Measurements from ENCODE around the gene CCDC192.
"Not testable (repeated sequence)": the region's sequence is repeated elsewhere in the genome, so short reads cannot be mapped to it uniquely, and the experiment has no call there.

CCDC192 gene, protein sequence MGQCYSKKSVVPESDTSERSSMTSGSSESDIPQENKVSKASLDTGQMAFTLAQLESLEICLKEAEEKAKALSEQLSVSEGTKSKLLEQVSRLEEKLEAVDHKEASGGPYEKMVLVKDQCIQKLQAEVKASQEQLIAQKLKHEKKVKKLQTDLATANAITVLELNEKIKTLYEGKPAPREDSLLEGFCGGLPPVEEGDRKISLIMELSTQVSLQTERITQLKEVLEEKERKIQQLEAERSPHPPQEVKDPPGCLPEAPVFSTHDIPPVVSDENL

DNA sequence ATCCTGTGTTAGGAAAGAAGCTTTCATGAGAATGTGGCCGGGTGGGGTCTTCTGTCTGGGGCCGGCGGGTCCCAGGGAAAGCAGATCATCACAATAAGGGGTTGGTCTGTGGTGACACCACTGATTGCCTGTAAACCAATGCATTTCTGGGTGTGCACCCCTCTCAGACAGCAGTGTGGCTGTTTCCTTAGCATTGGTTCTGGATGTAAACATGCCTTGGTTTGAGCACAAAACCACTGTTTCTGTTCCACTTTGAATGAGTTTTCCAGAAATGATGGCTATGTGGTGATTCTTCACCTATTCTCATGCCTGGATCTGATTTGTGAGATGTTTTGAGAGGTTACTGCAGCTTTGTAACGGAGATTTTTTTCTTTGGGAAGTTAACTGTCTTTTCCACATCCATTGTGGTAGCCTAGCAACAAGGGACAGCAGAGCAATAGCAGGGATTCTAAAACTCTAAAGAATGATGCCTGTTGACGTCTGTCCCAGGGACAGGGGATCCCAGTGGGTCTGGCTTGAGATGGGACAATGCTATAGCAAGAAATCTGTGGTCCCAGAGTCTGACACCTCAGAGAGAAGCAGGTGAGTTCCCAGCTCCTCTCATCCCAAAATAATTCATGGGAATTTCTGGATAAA, at the start of gene CCDC192:
TSS of gene CCDC192 (plus strand) at position 466 of the 636 bp plus-strand sequence. CDS start at position 521, 55 bp downstream.
- no peak for DNase-seq (ENCODE audit: low read depth in 2 of 2)

DNA sequence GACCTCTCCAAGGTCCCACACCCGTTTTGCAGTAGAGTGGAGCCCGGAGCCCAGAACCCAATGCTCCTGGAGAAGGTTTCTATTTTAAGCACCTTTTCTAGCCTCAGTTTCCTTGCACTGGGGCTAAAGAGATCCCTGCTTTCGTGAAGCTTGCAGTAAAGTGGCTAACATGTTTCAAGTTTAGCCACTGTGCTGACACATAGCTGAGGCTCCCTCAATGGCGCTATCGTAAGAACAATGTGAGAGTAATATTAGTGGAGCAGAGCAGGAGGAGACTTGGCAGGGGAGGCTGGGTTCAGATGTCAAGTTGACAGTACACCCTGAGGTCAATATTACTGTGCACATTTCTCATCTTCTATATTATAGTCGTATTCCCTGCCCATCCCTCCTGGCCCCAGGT, 46.4 kb upstream of the CCDC192 start:
- no peak for DNase-seq (ENCODE audit: low read depth in 2 of 2)

DNA sequence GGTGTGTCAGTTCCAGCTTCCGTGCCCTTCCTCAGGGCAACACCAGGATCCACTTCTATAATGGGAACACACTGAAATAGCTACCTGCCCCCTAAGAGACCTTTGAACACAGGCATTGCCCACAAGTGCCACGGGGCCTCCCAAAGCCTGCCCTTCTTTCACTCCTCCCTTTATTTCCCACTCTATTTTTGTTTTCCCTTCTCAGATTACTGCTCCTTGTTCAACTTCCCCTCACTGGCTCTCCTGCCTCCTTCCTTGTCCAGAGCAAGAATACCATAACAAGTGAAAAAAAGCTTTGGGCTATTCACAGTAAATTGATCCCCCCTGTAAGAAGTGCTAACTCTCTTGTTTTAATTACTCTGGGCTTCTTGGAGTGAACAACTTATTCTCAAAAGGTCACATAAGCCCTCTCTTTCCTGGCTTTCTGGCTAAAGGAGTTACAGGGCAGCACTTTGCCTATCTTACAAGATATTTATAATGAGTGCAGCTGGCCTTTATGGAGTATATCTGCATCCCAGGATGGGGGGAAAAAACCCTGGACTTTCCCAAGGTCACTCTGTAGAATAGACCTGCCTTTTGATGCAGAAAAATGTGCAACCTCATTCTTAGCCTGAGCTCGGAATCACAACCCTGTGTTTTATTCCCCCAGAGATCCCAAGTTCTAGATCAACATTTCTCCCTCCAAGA, 43.0 kb upstream of the CCDC192 start:
- no peak for DNase-seq (ENCODE audit: low read depth in 2 of 2)

DNA sequence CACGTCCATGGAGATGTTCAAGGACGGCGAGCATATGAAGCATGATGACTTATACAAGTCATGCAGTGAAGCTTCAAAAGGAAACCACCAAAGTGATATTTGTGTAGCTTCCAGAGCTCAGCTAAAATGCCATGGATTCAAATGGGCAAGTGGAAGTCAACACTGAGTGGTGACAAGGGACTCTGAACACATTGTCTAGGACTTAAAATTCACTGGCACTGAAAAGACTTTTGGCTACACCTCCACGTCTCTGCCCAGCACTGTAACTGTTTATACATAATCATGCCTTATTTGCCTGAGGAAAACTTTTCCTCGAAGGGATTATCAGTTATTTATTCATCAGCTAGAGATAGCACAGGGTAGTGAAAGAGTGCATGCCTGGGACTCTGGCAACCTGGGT, 39.1 kb upstream of the CCDC192 start:
- no peak for DNase-seq (ENCODE audit: low read depth in 2 of 2)

DNA sequence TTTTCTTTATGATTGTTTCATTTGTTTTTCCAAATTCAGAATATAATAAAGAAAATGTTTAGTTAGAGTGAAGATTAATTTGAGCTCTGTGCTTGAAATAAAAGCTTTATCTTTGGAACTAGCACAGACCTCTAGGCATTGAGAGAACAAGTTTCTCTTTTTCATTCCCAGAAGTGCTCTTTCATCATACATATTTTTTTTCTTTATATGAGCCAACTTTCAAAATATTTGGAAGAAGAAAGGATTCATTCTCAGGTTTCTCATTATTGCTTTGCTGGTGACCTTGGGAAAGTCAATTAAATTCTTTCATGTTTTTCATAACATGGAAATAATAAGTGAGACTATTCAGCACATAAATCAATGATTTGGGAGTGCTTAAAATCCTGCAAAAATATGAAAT, 37.5 kb upstream of the CCDC192 start:
- DNase-seq (ENCODE audit: low read depth in 2 of 2), result no peak

DNA sequence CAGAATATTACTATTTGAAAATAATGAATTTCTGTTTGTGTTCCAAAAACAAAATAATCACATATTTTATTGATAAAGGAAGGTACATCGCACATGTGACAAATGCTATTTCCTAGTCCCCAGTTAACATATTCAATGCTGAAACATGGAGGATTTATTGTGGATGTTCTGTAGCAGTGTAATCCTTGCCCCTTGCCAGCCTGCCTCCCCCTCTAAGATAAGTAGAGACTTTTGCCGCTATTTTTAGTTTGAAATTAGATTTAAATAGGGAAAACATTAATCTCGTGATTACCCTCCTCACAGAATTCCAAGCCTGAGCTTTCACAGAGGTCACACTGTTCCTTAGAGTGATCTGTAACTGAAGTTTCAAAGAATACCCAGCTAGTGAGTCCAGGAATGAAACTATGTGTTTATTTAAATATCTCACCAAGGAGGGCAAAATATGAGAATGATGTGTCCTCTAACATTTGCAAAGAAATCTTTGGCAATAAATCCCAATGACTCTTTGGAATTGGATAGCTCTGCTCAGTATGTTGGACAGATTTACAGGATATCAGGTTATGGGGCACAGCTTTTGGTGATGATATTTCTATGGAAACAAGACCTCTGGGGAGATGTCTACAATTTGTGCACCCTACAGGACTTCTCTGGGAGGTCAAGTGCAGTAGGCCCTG, 37.0 kb upstream of the CCDC192 start:
- no peak for DNase-seq (ENCODE audit: low read depth in 2 of 2)

DNA sequence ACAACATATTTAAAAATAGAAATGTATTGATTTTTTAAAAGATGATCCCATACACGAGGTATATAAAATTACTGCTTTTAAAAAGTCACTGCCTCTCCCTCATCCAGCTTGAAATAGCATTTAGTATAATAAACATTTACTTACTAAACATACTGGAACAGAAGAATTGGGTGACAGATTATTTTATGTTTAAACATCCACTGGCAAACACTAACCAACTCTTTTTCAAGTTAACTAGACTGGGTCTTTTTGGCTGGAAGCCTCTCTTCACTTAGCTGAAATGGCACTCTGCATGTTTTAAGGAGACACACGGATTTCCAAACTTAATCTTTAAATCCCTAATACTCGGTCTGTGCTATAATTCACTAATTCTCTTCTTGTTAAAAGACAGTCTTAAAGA, 35.3 kb upstream of the CCDC192 start:
- no peak for DNase-seq (ENCODE audit: low read depth in 2 of 2)

DNA sequence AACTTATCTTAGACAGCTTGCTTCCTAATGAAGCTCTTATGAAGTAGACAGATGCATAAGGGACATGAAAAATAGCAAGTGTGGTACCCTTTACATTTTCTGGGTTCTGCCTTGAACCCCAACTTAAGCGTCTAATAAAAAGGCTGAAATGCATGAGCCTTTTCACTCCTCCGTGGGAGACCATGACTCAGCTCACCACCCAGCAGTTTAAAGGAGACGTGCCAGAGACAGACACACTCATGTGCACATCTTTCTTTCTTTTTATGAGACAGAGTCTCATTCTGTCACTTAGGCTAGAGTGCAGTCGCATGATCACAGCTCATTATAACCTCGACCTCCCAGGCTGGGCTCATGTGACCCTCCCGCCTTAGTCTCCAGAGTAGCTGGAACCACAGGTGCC, 32.0 kb upstream of the CCDC192 start:
- no peak for DNase-seq (ENCODE audit: low read depth in 2 of 2)

DNA sequence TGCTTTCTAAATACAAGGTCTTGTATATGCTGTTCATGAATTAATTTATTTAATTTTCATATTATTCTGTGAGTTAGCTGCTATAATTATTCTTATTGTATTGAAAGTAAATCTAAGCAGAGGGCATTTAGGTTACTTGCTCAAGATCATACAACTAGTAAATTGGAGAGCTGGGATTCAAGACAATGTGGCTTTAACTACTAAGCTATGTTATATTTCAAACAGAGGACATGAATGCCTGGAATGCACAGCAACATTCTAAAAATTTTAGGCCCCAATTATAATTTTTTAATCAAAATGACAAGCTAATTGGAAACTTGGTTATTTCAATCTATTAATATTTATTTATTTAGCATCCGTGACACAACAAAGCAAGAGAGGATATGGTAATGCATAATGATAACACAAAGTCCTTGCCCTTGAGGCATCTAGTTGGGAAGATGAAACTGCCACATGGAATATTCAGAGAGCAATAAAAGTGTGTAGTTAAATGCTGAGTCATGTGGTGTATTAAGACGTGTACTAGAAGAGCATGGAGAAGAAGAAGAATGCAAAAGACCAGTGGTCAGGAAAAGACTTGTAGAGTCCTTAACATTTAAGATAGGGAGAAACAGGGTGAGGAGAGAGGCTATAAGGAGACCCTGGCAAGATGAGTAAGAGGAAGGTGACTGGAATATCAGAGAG, 29.9 kb upstream of the CCDC192 start:
- no peak for DNase-seq (ENCODE audit: low read depth in 2 of 2)

DNA sequence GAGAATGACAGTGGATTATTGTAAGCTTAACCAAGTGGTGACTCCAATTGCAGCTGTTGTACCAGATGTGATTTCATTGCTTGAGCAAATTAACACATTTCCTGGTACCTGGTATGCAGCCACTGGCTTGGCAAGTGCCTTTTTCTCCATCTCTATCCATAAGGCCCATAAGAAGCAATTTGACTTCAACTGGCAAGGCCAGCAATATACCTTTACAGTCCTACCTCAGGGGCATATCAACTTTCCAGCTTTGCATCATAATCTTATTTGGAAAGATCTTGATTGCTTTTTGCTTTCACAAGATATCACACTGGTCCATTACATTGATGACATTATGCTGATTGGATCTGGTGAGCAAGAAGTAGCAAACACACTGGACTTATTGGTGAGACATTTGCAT, 26.2 kb upstream of the CCDC192 start:
- not testable (repeated sequence) for DNase-seq (ENCODE audit: low read depth in 2 of 2)

DNA sequence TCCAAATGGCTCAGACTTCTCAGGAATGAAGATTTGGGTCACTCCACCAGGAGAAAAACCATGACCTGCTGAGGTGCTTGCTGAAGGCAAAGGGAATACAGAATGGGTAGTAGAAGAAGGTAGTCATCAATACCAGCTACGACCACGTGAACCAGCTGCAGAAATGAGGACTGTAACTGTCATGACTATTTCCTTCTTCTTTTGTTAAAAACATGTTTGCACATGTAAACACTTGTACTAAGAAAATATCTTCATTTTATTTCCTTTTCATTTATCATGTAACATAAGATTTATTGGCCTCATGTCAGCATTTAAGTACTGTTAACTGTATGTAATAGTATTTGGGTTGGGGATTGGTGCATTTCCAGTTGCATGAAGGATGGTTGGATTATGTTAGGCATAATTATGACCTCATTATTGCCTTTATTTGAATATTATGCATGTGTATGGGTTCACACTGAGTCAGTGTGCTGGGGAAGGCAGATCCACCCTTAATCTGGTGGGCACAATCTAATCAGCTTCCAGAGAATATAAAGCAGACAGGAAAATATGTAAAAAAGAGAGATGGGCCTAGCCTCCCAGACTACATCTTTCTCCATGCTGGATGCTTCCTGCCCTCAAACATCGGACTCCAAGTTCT, 23.4 kb upstream of the CCDC192 start:
- DNase-seq (ENCODE audit: low read depth in 2 of 2), result not testable (repeated sequence)

DNA sequence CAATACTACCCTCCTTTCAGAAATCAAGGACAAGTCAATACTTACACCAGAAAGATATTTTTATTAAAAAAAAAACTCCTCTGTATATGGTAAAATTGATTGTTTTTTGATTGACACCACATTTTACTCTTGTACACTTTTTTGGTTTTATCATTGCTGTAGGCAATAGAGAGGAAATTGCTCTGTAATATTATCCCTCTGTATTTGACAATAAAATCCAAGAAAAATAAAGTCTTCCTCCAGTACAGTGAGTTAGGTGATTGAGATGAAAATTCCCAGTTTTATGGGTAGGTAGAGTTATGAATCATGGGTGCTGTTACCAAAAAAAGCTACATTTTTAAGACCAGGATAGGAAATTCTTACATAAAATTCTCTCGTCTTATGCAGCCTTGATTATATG, 22.6 kb upstream of the CCDC192 start:
- DNase-seq (ENCODE audit: low read depth in 2 of 2), result no peak

DNA sequence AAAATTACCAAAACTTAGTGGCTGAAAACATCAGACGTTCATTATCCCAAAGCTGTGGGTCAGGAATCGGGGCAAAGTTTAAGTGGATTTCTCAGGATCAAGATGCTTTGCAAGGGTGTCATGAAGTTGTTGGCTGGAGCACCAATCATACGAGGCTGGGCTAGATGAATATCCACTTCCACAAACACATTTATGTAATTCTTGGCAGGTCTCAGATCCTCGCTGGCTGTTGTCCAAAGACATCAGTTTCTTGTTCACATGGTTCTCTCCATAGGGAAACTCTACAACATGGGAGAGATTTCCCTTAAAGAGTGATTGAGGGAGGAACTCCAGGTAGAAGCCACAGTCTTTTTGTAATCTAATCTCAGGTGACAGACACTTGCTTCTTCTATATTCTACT, 20.2 kb upstream of the CCDC192 start:
- DNase-seq (ENCODE audit: low read depth in 2 of 2), result no peak

DNA sequence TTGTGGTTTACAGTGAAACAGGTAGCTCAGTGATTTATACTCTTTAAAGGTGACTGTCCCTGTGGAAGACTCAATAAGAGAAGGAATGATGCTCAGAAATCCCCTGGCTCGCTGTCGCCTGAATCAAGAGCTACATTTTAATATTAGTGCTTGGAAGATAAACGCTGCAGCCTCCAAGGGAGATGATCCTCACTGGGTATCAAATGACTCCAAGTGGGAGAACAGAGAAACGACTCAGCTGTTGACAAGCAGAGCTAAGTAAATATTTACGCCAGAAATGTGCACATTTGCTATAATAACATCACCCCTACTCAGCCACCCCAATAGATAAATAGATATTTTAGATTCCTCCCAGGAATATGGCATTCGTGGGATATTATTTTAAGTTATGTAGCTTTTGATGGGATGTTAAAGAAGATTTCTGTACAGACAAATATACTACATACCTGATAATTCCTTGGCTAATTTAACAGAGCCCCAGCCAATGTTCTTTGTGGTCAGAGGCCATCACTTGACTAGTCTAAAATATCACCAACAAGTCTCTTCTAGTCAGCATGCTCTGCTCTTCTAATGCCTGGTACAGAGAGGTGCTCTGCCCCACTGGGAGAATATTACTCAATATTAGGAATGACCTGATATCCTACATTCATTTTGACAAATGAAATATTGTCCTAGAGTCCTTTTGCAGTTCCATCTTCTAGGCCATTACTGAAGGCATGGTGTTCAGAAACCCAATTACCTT, 18.3 kb upstream of the CCDC192 start:
- no peak for DNase-seq (ENCODE audit: low read depth in 2 of 2)

DNA sequence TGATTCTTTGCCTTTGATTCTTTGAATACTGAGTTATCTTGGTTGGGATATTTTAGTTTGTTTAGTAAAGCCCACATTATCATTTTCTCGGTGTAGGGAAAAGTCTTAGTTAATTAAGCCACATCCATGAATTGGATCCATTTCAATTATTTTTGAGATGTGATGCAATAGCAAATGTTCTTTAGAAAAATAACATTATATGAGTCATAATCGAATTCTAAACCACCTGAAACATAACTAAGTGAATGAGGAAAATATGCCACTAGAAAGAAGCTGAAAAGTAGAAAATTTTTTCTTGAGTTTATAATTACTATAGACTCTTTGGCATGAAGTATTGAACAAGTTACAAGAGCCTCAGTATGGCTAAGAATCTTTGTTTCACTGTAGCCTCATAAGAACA, 17.5 kb upstream of the CCDC192 start:
- no peak for DNase-seq (ENCODE audit: low read depth in 2 of 2)

DNA sequence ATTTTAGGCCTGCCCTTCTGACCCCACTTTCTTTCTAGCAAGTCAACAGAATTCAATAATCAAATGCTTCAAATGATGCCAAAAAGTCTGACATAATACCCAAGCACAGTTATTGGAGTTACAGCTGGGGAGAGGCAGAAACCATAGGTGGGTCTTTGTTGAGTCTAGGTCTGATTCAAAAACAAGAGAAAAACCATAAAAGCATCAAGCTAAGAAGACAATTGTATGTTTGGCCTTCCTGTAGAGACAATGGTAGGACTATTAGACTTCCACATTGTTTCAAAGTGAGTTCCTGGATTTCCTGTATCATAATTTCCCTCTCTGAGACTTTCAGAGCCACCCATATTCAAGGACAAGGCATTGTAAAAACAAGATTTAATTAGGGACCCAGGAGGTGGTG, 16.8 kb upstream of the CCDC192 start:
- no peak for DNase-seq (ENCODE audit: low read depth in 2 of 2)

DNA sequence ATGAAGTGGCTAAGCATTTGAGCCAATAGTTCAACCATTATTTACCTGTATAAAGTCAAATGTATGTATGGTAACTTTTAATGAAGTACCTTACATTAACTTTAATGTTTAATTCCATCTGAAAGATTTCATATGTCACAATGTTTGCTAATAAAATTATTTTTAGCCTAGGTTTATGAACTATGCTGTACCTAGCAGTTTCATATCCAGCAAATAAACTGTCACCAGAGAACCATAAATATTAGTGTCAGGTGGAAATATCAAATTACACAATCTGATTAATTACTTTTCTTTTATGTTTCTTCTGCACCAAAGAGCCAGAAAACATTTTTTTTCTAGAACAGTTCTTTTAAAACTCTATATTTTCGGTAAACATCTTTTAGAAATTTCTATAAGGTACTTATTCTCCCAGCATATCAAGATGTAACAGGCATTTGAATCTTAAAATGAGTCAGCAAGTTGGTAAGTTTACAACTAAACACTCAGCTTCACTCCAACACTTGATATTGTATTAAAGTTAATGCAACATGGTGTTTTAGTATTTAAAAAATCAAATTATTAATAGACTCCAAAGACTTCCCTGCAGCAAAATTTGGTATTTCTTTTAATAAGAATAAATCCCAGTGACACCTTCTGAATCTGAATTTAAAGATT, 8.5 kb upstream of the CCDC192 start:
- DNase-seq (ENCODE audit: low read depth in 2 of 2), result no peak

DNA sequence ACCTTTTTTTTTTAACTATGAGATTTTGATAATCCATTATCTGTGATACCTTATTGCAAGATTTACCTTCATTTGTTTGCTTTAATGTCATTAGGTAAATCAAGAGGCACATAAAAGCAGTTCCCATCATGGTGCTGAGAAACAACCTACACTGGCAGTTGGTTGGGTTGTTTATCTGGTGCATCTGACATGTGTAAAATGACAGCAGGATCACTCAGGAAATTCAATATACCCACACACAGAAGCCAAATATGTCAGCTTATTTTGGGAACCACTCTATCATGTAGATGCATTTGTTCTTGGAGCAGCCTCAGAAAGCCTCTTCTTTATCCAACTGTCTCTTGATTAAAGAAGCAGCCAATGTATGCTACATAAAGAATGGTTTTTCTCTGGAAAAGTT, 7.8 kb upstream of the CCDC192 start:
- no peak for DNase-seq (ENCODE audit: low read depth in 2 of 2)

DNA sequence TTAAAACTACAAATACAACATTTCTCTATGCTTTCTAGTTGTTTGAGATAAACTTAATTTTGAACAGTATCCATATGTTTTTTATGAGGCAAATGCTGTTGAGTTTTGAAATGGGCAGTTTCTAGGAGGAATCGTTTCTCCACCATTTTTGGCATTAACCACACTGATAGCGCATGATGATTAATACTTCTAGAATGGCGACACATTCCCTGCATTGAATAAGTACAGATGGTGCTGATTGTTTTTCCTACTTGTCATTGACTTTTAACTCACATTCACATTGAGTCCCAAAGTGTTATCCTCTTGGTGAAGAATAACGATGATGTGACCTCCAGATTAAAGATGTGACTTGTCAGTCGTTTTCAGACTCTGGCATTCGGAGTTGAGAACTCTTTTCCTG, 6.5 kb upstream of the CCDC192 start:
- no peak for DNase-seq (ENCODE audit: low read depth in 2 of 2)

DNA sequence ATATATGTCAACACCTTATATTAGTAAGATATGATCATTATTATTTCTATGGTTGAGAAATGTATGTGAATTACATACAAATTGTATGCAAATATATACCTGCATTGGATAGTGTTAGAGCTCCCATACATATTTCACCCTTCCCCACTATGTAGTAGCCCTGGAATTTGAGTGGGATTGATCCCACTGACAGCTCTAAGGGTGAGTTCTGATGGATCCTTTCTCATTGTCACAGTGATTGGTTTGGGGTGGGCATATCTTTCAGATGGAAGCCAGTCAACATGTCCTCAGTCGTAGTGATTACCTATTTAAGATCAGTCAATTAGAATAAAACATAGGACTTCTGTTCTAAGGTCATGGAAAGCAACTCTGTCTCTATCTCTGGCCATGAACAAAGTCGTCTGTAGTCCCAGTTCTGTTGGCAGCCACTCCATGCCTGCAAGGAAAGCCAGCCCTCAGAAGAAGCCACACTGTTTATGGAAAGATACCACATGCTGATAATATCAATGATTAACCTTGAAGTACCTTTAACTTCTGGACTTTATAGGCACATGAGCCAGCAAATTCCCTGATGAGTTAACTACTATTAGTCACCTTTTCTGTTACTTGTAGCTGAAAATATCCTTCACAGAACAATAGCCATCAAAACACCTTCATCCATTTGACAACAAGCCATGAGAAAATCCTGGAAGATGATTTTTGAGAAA, 5.1 kb upstream of the CCDC192 start:
- no peak for DNase-seq (ENCODE audit: low read depth in 2 of 2)
